ENCODE measurements around the gene ZNF324. TPM values are rescaled to one million over a fixed set of nuclear protein-coding genes. Genes with fewer than 3 reads are reported as not detected.

ZNF324 gene
- total and polyA plus RNA-seq, 9 of the 15 experiments (the other 6 are each of a cell fraction or from before 2014, with no cell fraction given): 0.92 to 16.4 (median 5.3) TPM

DNA sequence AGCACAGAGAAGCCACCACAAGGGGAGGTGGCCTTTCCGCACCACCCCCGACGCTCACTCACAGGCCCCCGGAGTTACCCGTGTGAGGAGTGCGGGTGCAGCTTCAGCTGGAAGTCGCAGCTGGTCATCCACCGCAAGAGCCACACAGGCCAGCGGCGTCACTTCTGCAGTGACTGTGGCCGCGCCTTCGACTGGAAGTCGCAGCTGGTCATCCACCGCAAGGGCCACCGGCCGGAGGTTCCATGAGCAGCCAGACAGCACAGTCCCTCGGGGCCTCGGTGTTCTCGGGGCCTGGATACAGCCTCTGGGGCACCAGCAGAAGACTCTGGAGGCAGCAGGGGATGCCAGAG is 13.6 kb downstream of the ZNF324 start (continued):
- TF ChIP-seq, protein P1, sequence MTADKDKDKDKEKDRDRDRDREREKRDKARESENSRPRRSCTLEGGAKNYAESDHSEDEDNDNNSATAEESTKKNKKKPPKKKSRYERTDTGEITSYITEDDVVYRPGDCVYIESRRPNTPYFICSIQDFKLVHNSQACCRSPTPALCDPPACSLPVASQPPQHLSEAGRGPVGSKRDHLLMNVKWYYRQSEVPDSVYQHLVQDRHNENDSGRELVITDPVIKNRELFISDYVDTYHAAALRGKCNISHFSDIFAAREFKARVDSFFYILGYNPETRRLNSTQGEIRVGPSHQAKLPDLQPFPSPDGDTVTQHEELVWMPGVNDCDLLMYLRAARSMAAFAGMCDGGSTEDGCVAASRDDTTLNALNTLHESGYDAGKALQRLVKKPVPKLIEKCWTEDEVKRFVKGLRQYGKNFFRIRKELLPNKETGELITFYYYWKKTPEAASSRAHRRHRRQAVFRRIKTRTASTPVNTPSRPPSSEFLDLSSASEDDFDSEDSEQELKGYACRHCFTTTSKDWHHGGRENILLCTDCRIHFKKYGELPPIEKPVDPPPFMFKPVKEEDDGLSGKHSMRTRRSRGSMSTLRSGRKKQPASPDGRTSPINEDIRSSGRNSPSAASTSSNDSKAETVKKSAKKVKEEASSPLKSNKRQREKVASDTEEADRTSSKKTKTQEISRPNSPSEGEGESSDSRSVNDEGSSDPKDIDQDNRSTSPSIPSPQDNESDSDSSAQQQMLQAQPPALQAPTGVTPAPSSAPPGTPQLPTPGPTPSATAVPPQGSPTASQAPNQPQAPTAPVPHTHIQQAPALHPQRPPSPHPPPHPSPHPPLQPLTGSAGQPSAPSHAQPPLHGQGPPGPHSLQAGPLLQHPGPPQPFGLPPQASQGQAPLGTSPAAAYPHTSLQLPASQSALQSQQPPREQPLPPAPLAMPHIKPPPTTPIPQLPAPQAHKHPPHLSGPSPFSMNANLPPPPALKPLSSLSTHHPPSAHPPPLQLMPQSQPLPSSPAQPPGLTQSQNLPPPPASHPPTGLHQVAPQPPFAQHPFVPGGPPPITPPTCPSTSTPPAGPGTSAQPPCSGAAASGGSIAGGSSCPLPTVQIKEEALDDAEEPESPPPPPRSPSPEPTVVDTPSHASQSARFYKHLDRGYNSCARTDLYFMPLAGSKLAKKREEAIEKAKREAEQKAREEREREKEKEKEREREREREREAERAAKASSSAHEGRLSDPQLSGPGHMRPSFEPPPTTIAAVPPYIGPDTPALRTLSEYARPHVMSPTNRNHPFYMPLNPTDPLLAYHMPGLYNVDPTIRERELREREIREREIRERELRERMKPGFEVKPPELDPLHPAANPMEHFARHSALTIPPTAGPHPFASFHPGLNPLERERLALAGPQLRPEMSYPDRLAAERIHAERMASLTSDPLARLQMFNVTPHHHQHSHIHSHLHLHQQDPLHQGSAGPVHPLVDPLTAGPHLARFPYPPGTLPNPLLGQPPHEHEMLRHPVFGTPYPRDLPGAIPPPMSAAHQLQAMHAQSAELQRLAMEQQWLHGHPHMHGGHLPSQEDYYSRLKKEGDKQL (CRISPR knock-in tag; IDR thresholded peaks at IDR 0.05; ENCODE audit: borderline replicate concordance): no peak

DNA sequence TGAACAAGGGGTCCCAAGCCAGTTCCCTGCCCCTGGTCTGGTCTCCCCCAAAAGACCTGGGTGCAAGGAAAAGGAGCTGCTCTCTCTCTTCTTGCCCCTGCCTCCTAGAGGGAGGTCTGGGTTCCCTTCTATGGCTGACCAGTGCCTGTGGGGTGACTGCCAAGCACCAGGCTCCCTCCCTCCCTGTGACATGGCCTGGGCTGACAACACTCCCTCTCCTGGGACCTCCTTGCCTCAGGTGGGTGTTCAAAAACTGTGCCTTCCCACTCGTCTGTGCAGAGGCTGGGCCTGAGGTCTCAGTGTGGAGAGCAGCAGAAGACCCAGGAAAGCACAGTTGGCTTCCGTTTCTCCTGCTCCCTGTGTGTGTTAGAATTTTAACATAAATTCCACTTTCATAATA is 14.0 kb downstream of the ZNF324 start:
- FAIRE-seq: no peak
- Histone ChIP-seq H4K20me1 (replicated peaks; ENCODE audit: control insufficient read depth, insufficient read depth, low read length) (no peaks in the 10 kb centered on the region), H3K9ac (ENCODE audit: insufficient read depth in 1 of 2, low read depth in 2 of 2, low read length in 2 of 2) (no peak overlapping the region), H3K9me1 (ENCODE audit: control insufficient read depth, insufficient read depth, low read length) (no peaks in the 10 kb centered on the region), H3K4me1 (replicated peaks in 1 of 2; ENCODE audit: control insufficient read depth in 2 of 2, insufficient read depth in 2 of 2, low read length in 2 of 2) (peaks cover 11 to 34% of the 10 kb centered on the region in 2 experiments), H3K36me3 (ENCODE audit: control insufficient read depth, insufficient read depth, low read length) (peaks cover 44% of the 10 kb centered on the region; the same call in 2 of the 3 replicates), H2AFZ (ENCODE audit: low read depth, low read length) (no peak overlapping the region), H3K27me3 (ENCODE audit: control insufficient read depth in 2 of 2, insufficient read depth in 2 of 2, low read length in 2 of 2) (no peaks in the 10 kb centered on the region), H3K4me3 (no peak overlapping the region), H3K27ac (ENCODE audit: extremely low read depth, low read depth, low read length) (no peak overlapping the region), H3K9me3 (replicated peaks; ENCODE audit: control insufficient read depth, insufficient read depth, low read depth, low read length) (no peaks in the 10 kb centered on the region), H3K79me2 (ENCODE audit: control insufficient read depth, insufficient read depth, low read length) (no peaks in the 10 kb centered on the region; the same call in 1 of the 3 replicates), H3K4me2 (ENCODE audit: insufficient read depth, low read length) (no peak overlapping the region)
- DNase-seq (ENCODE audit: extremely low read depth in 1 of 4, low spot score in 3 of 4): no peak
- no TSS peak for BruUV-seq (replicated peaks)
- POLR2A ChIA-PET: interaction anchor here (0.6 to 0.9 kb wide), 2 partner anchors 15 to 510 kb away, joined by 3 read pairs; no protein-coding TSS in a partner anchor
- 9% methylated on average over 1 of the region's 2 CpGs for WGBS (ENCODE audit: insufficient coverage, low coverage, missing lambda C conversion rate)
- in situ Hi-C loops (cut with MboI): no loop called here
- intact Hi-C loops (cut with micrococcal nuclease): no loop called here
- no peak for ATAC-seq
- CTCF ChIA-PET (ENCODE audit: low intra/inter-chr PET ratio): no interaction called here
- TF ChIP-seq ZNF436 (CRISPR knock-in tag; IDR thresholded peaks at IDR 0.05) (no peak), ZSCAN29 (IDR thresholded peaks at IDR 0.05) (no peak), ZNF263 (CRISPR knock-in tag; IDR thresholded peaks at IDR 0.05; ENCODE audit: borderline replicate concordance) (no peak), CHD4 (IDR thresholded peaks at IDR 0.05; ENCODE audit: insufficient read depth, insufficient replicate concordance, low read depth, low read length, poor library complexity, severe bottlenecking) (no peak), PTRF (tag; IDR thresholded peaks at IDR 0.05) (no peak), NCOA4 (IDR thresholded peaks at IDR 0.05; ENCODE audit: partially characterized antibody) (no peak), SMARCA4 (IDR thresholded peaks at IDR 0.05) (no peak), HNRNPL (IDR thresholded peaks at IDR 0.05; ENCODE audit: low read depth, low read length) (no peak)
- TF ChIP-seq, protein P2, sequence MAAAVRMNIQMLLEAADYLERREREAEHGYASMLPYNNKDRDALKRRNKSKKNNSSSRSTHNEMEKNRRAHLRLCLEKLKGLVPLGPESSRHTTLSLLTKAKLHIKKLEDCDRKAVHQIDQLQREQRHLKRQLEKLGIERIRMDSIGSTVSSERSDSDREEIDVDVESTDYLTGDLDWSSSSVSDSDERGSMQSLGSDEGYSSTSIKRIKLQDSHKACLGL (CRISPR knock-in tag; IDR thresholded peaks at IDR 0.05; ENCODE audit: borderline replicate concordance, poor library complexity, severe bottlenecking): no peak

Measured in K562 (cell line).